GM19324 (cell line): ENCODE data around the gene TANGO2.

Source experiments
- ATAC-seq: cut with Tn5 transposase; IDR thresholded peaks from one replicate; pipeline ENCODE4 v1.9.1; 2021; ENCODE audit warnings: mild to moderate bottlenecking, moderate library complexity; ENCODE audit not compliant: unreplicated experiment, low FRiP score

The TANGO2 gene

GRCh38 chr22:20011123-20011992 lies 9.6 kb upstream of the TANGO2 start:
- ATAC-seq: no peak

GRCh38 chr22:20011993-20012740 lies 8.7 kb upstream of the TANGO2 start:
- ATAC-seq: no peak

GRCh38 chr22:20012741-20013331 lies 8.1 kb upstream of the TANGO2 start:
- no peak for ATAC-seq

- ATAC-seq: no peak
Measured at GRCh38 chr22:20013382-20013871, 7.5 kb upstream of the TANGO2 start.

- ATAC-seq: no peak
Measured at GRCh38 chr22:20014526-20015186, 6.3 kb upstream of the TANGO2 start.

GRCh38 chr22:20015187-20015625 lies 5.7 kb upstream of the TANGO2 start:
- ATAC-seq: no peak

GRCh38 chr22:20015971-20016733 lies 4.8 kb upstream of the TANGO2 start:
- peak; percentile 1 for ATAC-seq

GRCh38 chr22:20016734-20017621 lies 3.9 kb upstream of the TANGO2 start, which contains the start of gene ARVCF:
Gene ARVCF (minus strand): TSS chr22:20016823. CDS start chr22:19990794, 26,029 bp downstream.
- ATAC-seq: peak; percentile 62

- ATAC-seq: no peak
Measured at GRCh38 chr22:20017622-20017958, 3.3 kb upstream of the TANGO2 start.

- no peak for ATAC-seq
Measured at GRCh38 chr22:20018001-20018400, 2.9 kb upstream of the TANGO2 start.

GRCh38 chr22:20019661-20020532 lies 1.0 kb upstream of the TANGO2 start:
- no peak for ATAC-seq

GRCh38 chr22:20021196-20022181 lies 579 bp downstream of the TANGO2 start:
- ATAC-seq: no peak

GRCh38 chr22:20022231-20022977 lies 1.5 kb downstream of the TANGO2 start:
- ATAC-seq: no peak

GRCh38 chr22:20022978-20023613 lies 2.2 kb downstream of the TANGO2 start:
- no peak for ATAC-seq

GRCh38 chr22:20024225-20024624 lies 3.3 kb downstream of the TANGO2 start:
- ATAC-seq: no peak
